ENCODE measurements around the gene PPFIA2.

The PPFIA2 gene

DNA sequence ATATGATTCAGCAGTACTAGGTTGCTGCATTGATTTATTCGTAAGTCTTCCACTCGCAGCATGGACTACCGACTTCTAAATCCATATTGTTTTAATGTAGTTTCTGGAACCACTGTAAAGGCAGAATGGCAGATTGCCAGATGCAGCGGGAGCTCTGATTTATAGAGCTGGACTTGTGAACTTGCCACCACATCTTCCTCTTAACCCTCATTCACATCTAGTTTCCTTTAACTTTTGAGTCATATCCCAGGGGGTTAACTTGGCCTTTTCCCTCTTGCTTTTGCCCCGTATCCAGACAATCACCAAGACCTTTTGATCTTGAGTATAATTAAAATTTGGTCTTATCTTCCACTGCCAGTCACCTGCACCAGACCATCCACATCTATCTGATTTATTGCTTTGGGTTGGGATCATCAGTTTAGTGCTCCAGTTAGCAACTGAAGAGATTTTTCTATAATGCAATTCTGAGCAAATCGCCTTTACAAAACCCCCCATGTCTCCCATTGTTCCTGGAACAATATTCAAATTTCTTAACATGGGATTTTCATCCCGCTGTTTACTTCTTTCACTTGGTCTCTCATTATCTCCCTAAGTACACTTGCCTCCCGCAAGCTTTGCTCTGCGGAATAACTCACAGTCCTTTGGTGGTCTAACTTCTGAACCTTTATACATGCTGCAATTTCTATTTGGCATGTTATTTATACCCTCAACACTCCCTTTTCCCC is 550.8 kb downstream of the PPFIA2 start:
- no peak for DNase-seq (ENCODE audit: low read depth in 3 of 3)
